Measurements from ENCODE around the gene CLASP1.

DNA sequence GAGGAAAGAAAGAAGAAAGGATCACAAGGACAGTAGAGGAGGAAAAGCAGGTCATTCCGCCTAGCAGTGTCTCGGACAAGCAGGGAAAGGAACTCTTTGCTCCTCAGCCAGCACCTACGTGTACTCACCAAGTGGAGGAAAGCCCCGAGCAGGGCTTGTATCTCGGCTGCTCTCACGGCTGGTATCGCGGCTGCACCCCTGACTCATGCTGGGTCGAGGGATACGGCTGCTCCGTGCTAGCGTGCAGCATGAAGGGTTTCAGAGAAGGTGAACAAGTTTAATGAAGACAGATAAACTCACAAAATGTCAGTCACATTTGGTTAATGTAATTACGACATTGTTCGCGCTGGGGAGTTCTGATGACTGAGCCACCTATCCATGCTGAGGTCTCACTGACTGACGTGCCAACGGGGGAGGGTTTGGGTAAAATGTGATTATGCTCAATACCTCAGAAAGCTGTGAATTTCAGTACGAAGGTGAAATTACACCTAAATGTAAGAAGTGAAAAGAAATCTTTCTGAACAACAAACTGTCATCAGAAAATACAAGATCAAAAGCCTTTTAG lies 230.7 kb downstream of the CLASP1 start:
- TF ChIP-seq, protein P1, sequence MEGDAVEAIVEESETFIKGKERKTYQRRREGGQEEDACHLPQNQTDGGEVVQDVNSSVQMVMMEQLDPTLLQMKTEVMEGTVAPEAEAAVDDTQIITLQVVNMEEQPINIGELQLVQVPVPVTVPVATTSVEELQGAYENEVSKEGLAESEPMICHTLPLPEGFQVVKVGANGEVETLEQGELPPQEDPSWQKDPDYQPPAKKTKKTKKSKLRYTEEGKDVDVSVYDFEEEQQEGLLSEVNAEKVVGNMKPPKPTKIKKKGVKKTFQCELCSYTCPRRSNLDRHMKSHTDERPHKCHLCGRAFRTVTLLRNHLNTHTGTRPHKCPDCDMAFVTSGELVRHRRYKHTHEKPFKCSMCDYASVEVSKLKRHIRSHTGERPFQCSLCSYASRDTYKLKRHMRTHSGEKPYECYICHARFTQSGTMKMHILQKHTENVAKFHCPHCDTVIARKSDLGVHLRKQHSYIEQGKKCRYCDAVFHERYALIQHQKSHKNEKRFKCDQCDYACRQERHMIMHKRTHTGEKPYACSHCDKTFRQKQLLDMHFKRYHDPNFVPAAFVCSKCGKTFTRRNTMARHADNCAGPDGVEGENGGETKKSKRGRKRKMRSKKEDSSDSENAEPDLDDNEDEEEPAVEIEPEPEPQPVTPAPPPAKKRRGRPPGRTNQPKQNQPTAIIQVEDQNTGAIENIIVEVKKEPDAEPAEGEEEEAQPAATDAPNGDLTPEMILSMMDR (IDR thresholded peaks at IDR 0.05): no peak
- TF ChIP-seq EZH2 (IDR thresholded peaks at IDR 0.05) (no peak), EZH2phosphoT487 (IDR thresholded peaks at IDR 0.05) (no peak)
